Prostate gland (tissue), 2 donors: ENCODE results near the gene KLF4. TPM values are rescaled to one million over a fixed set of nuclear protein-coding genes. Genes with fewer than 3 reads are reported as not detected.

Experiments
- DNase-seq: peaks from one replicate; pipeline ENCODE4 v3.0.0-alpha.2; 2019; ENCODE audit warnings: low spot score
- H3K27ac ChIP-seq, 2 donors: fragments of 200-600 bp; sonication (generic); 2 replicates each; pipeline ENCODE4 v1.5.1; 2017 to 2019
- H3K27me3 ChIP-seq: fragments of 200-600 bp; sonication (generic); replicated peaks from 2 replicates; pipeline ENCODE4 v1.5.1; 2019; ENCODE audit not compliant: insufficient read depth
- H3K36me3 ChIP-seq, 2 donors: fragments of 200-600 bp; sonication (generic); 1 replicate in 1 of 2; 2 replicates in 1 of 2; pipeline versions ENCODE4 v1.5.1 to v1.8.1; 2017 to 2019
- H3K4me1 ChIP-seq: fragments of 200-600 bp; sonication (generic); replicated peaks from 2 replicates; pipeline ENCODE4 v1.5.1; 2019
- H3K4me3 ChIP-seq, 2 donors: fragments of 200-600 bp; sonication (generic); 2 replicates each; pipeline ENCODE4 v1.5.1; 2017 to 2019
- H3K9me3 ChIP-seq: fragments of 200-600 bp; sonication (generic); 2 replicates; pipeline ENCODE4 v1.5.1; 2017
- POLR2A ChIP-seq: fragments of 450-650 bp; IDR thresholded peaks from one replicate; pipeline ENCODE4 v1.6.1; 2016; ENCODE audit warnings: antibody characterized with exemption, mild to moderate bottlenecking
- POLR2AphosphoS5 ChIP-seq: sonication (generic); formaldehyde crosslinking; IDR thresholded peaks from one replicate; pipeline ENCODE4 v1.6.1; 2017; ENCODE audit warnings: antibody characterized with exemption
- WGBS: methylation state at CpG from one replicate; pipeline ENCODE4 v1.1.5; 2018; 5-methylcytosine and 5-hydroxymethylcytosine counted together
- intact Hi-C: fragments of 100-400 bp; cut with DNase I; formaldehyde crosslinking; loops from one replicate; pipeline ENCODE4 v1.14.2; 2022
- total RNA-seq, 2 donors: library from RNA; depleted of rRNA; stranded (reverse); fragments of >200 nt; gene quantifications; one replicate each; pipeline ENCODE4 v1.1.0, GENCODE V29; 2016
- TF ChIP-seq, protein P1 (sequence below), 4 experiments: fragments of 200-600 bp in 2 of 4; fragments of 450-650 bp in 2 of 4; sonication (generic) in 2 of 4; IDR thresholded peaks; 1 replicate in 3 of 4; 2 replicates in 1 of 4; pipeline ENCODE4 v1.5.1; 2016 to 2019; ENCODE audit warnings: antibody characterized with exemption in 4 of 4, mild to moderate bottlenecking in 2 of 4, moderate library complexity in 2 of 4

The KLF4 gene
- total RNA-seq, 2 donors from 2014 or later, result 41.4 to 50.0 TPM

DNA sequence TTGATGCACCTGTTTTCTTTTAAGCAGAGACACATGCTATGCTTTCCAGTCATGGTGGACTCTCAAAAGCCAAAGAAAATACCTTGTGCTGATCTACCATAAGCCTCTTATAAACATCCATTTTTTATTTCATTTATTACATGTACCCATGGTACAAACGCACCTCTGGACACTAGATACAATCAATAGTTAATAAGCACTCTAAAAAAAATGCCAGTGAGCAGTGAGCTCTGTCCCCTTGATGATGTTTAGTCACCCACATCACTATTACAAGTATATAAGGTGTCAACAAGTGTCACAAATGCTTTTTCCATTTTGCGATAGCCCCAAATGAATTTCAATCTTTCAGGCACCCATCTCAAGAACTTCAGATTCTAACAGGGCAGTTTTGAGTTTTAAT is 5.9 kb downstream of the KLF4 start:
- no peak overlapping the region for H3K4me3 ChIP-seq
- H3K4me1 ChIP-seq, result peaks cover 4% of the 10 kb centered on the region
- WGBS, result 64% methylated on average over 2 of the region's 2 CpGs
- intact Hi-C loops, result loop anchor here (2.0 to 10.0 kb wide), 2 partner anchors 951 to 1081 kb away; no protein-coding TSS in a partner anchor
- H3K27ac ChIP-seq, result no peak overlapping the region
- no peaks in the 10 kb centered on the region for H3K27me3 ChIP-seq
- no peak for TF ChIP-seq POLR2AphosphoS5
- TF ChIP-seq, protein P1, sequence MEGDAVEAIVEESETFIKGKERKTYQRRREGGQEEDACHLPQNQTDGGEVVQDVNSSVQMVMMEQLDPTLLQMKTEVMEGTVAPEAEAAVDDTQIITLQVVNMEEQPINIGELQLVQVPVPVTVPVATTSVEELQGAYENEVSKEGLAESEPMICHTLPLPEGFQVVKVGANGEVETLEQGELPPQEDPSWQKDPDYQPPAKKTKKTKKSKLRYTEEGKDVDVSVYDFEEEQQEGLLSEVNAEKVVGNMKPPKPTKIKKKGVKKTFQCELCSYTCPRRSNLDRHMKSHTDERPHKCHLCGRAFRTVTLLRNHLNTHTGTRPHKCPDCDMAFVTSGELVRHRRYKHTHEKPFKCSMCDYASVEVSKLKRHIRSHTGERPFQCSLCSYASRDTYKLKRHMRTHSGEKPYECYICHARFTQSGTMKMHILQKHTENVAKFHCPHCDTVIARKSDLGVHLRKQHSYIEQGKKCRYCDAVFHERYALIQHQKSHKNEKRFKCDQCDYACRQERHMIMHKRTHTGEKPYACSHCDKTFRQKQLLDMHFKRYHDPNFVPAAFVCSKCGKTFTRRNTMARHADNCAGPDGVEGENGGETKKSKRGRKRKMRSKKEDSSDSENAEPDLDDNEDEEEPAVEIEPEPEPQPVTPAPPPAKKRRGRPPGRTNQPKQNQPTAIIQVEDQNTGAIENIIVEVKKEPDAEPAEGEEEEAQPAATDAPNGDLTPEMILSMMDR (IDR thresholded peaks at IDR 0.05), result no peak
- no peak for TF ChIP-seq POLR2A
- no peak for DNase-seq
- H3K36me3 ChIP-seq, result no peaks in the 10 kb centered on the region
- H3K9me3 ChIP-seq, result no peaks in the 10 kb centered on the region

DNA sequence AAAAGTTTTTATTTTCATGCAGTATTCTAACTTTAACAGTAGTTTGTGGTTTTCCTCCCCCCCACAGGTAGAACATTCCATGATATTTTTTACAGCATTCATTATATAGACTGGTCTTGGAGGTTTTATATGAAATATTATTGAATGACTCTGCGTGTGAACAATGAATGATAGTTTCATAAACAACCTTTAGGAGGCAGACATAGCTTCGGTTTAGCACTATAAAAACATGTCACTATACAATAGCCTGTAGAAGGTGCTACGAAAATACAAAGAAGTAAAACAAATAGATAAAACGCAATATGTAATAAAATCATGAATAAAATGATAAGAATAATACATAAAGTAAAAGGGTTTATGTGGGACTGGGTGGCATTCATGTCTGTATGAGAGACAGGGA is 8.5 kb downstream of the KLF4 start:
- Histone ChIP-seq H3K9me3 (no peaks in the 10 kb centered on the region), H3K4me1 (peaks cover 4% of the 10 kb centered on the region), H3K36me3 (no peaks in the 10 kb centered on the region), H3K4me3 (no peak overlapping the region), H3K27ac (no peak overlapping the region), H3K27me3 (no peaks in the 10 kb centered on the region)
- 29% methylated on average over 4 of the region's 4 CpGs for WGBS
- DNase-seq, result no peak
- intact Hi-C loops, result loop anchor here (10.0 kb wide), 1 partner anchor 954 kb away; no protein-coding TSS in a partner anchor
- TF ChIP-seq POLR2A (no peak), POLR2AphosphoS5 (no peak)
- TF ChIP-seq, protein P1 (IDR thresholded peaks at IDR 0.05), result peak in 2 of 4 experiments; percentile 34 to 42

DNA sequence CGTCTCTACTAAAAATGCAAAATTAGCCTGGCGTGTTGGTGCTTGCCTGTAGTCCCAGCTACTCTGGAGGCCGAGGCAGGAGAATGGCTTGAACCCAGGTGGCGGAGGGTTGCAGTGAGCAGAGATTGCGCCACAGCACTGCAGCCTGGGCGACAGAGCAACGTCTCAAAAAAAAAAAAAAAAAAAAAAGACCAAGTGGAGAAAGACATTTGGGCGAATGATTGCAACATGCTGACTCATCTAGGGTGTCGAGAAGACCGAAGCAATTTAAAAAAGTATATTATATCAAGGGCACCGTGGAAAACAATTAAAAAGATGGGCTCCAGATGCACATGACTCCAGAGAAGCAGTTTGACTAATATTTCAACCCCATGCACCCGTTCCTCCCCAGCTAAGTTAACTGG is 9.2 kb downstream of the KLF4 start:
- H3K9me3 ChIP-seq, result no peaks in the 10 kb centered on the region
- no peak overlapping the region for H3K4me3 ChIP-seq
- WGBS, result 55% methylated on average over 12 of the region's 12 CpGs
- no peak for DNase-seq
- no peaks in the 10 kb centered on the region for H3K36me3 ChIP-seq
- H3K4me1 ChIP-seq, result peaks cover under 1% of the 10 kb centered on the region
- intact Hi-C loops, result loop anchor here (10.0 kb wide), 1 partner anchor 954 kb away; no protein-coding TSS in a partner anchor
- H3K27ac ChIP-seq, result no peak overlapping the region
- H3K27me3 ChIP-seq, result no peaks in the 10 kb centered on the region
- TF ChIP-seq, protein P1 (IDR thresholded peaks at IDR 0.05), result no peak
- no peak for TF ChIP-seq POLR2A
- TF ChIP-seq POLR2AphosphoS5, result no peak

DNA sequence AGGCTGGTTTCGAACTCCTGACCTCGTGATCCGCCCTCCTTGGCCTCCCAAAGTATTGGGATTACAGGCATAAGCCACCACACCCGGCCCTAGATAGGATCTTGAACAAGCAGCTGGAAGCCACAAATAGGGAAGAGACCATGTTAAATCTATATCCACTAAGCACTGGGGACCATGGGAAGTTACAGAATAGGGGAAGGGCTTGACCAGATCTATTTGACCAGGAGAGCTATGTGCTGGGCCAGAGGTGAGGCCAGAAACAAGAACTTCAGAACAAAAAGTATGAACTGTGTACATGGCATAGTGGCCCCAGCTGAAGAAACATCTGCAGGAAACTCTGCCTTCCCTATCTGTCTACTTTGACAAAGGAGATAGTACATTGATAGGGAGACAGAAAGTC is 10.8 kb downstream of the KLF4 start:
- intact Hi-C loops, result no loop called here
- TF ChIP-seq POLR2AphosphoS5 (no peak), POLR2A (no peak)
- TF ChIP-seq, protein P1 (IDR thresholded peaks at IDR 0.05), result no peak
- 97% methylated on average over 4 of the region's 4 CpGs for WGBS
- no peak for DNase-seq
- Histone ChIP-seq H3K4me3 (no peak overlapping the region), H3K9me3 (no peaks in the 10 kb centered on the region), H3K27me3 (no peaks in the 10 kb centered on the region), H3K27ac (no peak overlapping the region), H3K36me3 (no peaks in the 10 kb centered on the region), H3K4me1 (no peaks in the 10 kb centered on the region)

DNA sequence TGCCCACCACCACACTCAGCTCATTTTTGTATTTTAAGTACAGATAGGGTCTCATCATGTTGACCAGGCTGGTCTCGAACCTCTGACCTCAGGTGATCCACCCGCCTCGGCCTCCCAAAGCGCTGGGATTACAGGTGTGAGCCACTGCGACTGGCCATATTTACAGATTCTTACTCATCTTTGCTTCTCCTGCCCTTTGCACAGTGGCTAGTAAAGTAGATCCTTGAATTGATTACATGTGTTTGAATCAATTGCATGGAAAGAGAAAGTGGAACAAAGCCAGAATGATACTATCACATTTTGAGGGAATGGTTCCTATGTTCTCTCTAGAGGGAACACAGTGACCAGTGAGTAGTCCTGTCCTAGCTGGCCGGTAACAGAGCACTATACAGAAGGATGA is 15.4 kb downstream of the KLF4 start:
- Histone ChIP-seq H3K4me1 (no peaks in the 10 kb centered on the region), H3K36me3 (no peaks in the 10 kb centered on the region), H3K27ac (no peak overlapping the region), H3K4me3 (no peak overlapping the region), H3K27me3 (no peaks in the 10 kb centered on the region), H3K9me3 (no peaks in the 10 kb centered on the region)
- TF ChIP-seq, protein P1 (IDR thresholded peaks at IDR 0.05), result no peak
- TF ChIP-seq POLR2A, result no peak
- TF ChIP-seq POLR2AphosphoS5, result no peak
- intact Hi-C loops, result no loop called here
- DNase-seq, result no peak
- 74% methylated on average over 6 of the region's 6 CpGs for WGBS
